Neural progenitor cell (in vitro differentiated cells): ENCODE results near the gene SPOP.

ENCODE experiments used
- EZH2phosphoT487 ChIP-seq: fragments of 200-600 bp; sonication (generic); IDR thresholded peaks from 2 replicates; pipeline ENCODE4 v1.6.1; 2017; ENCODE audit warnings: antibody characterized with exemption
- TF ChIP-seq, protein P1 (sequence below): fragments of 200-600 bp; sonication (generic); IDR thresholded peaks from 2 replicates; pipeline ENCODE4 v1.5.1; 2017; ENCODE audit warnings: antibody characterized with exemption, mild to moderate bottlenecking

- TF ChIP-seq, protein P1, sequence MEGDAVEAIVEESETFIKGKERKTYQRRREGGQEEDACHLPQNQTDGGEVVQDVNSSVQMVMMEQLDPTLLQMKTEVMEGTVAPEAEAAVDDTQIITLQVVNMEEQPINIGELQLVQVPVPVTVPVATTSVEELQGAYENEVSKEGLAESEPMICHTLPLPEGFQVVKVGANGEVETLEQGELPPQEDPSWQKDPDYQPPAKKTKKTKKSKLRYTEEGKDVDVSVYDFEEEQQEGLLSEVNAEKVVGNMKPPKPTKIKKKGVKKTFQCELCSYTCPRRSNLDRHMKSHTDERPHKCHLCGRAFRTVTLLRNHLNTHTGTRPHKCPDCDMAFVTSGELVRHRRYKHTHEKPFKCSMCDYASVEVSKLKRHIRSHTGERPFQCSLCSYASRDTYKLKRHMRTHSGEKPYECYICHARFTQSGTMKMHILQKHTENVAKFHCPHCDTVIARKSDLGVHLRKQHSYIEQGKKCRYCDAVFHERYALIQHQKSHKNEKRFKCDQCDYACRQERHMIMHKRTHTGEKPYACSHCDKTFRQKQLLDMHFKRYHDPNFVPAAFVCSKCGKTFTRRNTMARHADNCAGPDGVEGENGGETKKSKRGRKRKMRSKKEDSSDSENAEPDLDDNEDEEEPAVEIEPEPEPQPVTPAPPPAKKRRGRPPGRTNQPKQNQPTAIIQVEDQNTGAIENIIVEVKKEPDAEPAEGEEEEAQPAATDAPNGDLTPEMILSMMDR, result no peak
- no peak for TF ChIP-seq EZH2phosphoT487
Measured at GRCh38 chr17:49722066-49722465, 44.2 kb upstream of the SPOP start.
